A549 (cell line): ENCODE results near the gene PGBD5. TPM values are rescaled to one million over a fixed set of nuclear protein-coding genes. Genes with fewer than 3 reads are reported as not detected.

Experiments used
- ATAC-seq, 2 experiments: fragments of 200-7000 bp in 1 of 2; fragments of >200 bp in 1 of 2; cut with Nextera tagmentation in 1 of 2; cut with Tn5 transposase in 1 of 2; 3 replicates each; pipeline versions ENCODE4 v1.8.0 to v1.9.1; 2018 to 2020; ENCODE audit warnings: mild to moderate bottlenecking in 1 of 2, moderate library complexity in 1 of 2
- CTCF ChIA-PET: fragments of 300-600 bp; sonication (Branson Sonifier 250); formaldehyde crosslinking; extraction: SDS; loops from one replicate; lab custom pipeline; 2021; ENCODE audit warnings: antibody characterized with exemption, inconsistent platforms; lab: Yijun Ruan, JAX
- POLR2A ChIA-PET: fragments of 350-600 bp; formaldehyde crosslinking; extraction: SDS; loops from one replicate; lab custom pipeline; 2021; ENCODE audit warnings: antibody characterized with exemption, inconsistent platforms; lab: Yijun Ruan, JAX
- DNase-seq, 2 experiments: peaks; one replicate each; pipeline versions ENCODE4 v3.0.0 to v3.0.0-alpha.2; 2011 to 2016; ENCODE audit warnings: low read depth in 1 of 2, low spot score in 1 of 2
- FAIRE-seq: peaks from 2 replicates; lab custom pipeline; 2011; peaks lifted over from hg19 to GRCh38; lab: Jason Lieb, UNC
- H3K27ac ChIP-seq, 2 experiments: fragments of >200 bp; sonication (Bioruptor Twin); formaldehyde crosslinking; 3 replicates each; pipeline ENCODE4 v1.5.1; 2016 to 2017
- H3K4me1 ChIP-seq: fragments of >200 bp; sonication (Bioruptor Twin); formaldehyde crosslinking; 3 replicates; pipeline ENCODE4 v1.6.1; 2016
- H3K4me2 ChIP-seq: fragments of >200 bp; sonication (Bioruptor Twin); formaldehyde crosslinking; 3 replicates; pipeline ENCODE4 v1.6.1; 2016
- H3K4me3 ChIP-seq: fragments of >200 bp; sonication (Bioruptor Twin); formaldehyde crosslinking; 3 replicates; pipeline ENCODE4 v1.5.1; 2016
- H3K9me3 ChIP-seq: fragments of >200 bp; sonication (Bioruptor Twin); formaldehyde crosslinking; 3 replicates; pipeline ENCODE4 v1.6.1; 2016
- CBX2 ChIP-seq: fragments of 200-600 bp; sonication (generic); IDR thresholded peaks from 2 replicates; pipeline ENCODE4 v1.6.1; 2016; ENCODE audit warnings: low read depth, mild to moderate bottlenecking, borderline replicate concordance
- CBX8 ChIP-seq: fragments of 200-600 bp; sonication (generic); IDR thresholded peaks from 2 replicates; pipeline ENCODE4 v1.6.1; 2016
- E2F6 ChIP-seq: IDR thresholded peaks from 2 replicates; pipeline ENCODE4 v1.6.1; 2012; ENCODE audit warnings: low read depth, borderline replicate concordance
- ELK1 ChIP-seq: fragments of 150-350 bp; IDR thresholded peaks from 2 replicates; pipeline ENCODE4 v1.6.1; 2014; ENCODE audit warnings: low read depth, mild to moderate bottlenecking, low read length
- FOSL2 ChIP-seq, 2 experiments: fragments of 450-650 bp in 1 of 2; fragments of >200 bp in 1 of 2; sonication (Bioruptor Twin) in 1 of 2; formaldehyde crosslinking; IDR thresholded peaks; 2 replicates each; pipeline versions ENCODE4 v1.5.0 to v1.6.1; 2016 to 2020; ENCODE audit warnings: mild to moderate bottlenecking in 1 of 2, moderate library complexity in 1 of 2
- HDAC2 ChIP-seq: fragments of 200-600 bp; sonication (generic); IDR thresholded peaks from 2 replicates; pipeline ENCODE4 v1.6.1; 2016
- KDM1A ChIP-seq: fragments of 200-600 bp; sonication (generic); IDR thresholded peaks from 2 replicates; pipeline ENCODE4 v1.6.1; 2016; ENCODE audit warnings: low read depth, mild to moderate bottlenecking
- KDM5A ChIP-seq: fragments of 200-600 bp; sonication (generic); IDR thresholded peaks from 2 replicates; pipeline ENCODE4 v1.6.1; 2016; ENCODE audit warnings: antibody characterized with exemption, mild to moderate bottlenecking
- MAFK ChIP-seq: fragments of 450-650 bp; IDR thresholded peaks from 2 replicates; pipeline ENCODE4 v1.6.1; 2014; ENCODE audit not compliant: partially characterized antibody
- MYC ChIP-seq: IDR thresholded peaks from 2 replicates; pipeline ENCODE4 v1.6.1; 2012; ENCODE audit warnings: mild to moderate bottlenecking, inconsistent platforms, low read length, improper control_type of control experiment, borderline replicate concordance
- NFE2L2 ChIP-seq: fragments of 150-350 bp; conservative IDR thresholded peaks from 2 replicates; pipeline ENCODE4 v1.6.1; 2014; ENCODE audit warnings: low read length
- NR3C1 ChIP-seq: fragments of >200 bp; sonication (Bioruptor Twin); formaldehyde crosslinking; IDR thresholded peaks from 3 replicates; pipeline ENCODE4 v1.6.1; 2017
- RAD21 ChIP-seq, 2 experiments: fragments of >200 bp in 1 of 2; sonication (Bioruptor Twin) in 1 of 2; formaldehyde crosslinking in 1 of 2; IDR thresholded peaks in 1 of 2; conservative IDR thresholded peaks in 1 of 2; 2 replicates in 1 of 2; 3 replicates in 1 of 2; pipeline ENCODE4 v1.6.1; 2012 to 2018; ENCODE audit warnings: inconsistent platforms in 1 of 2
- RNF2 ChIP-seq: fragments of 200-600 bp; sonication (generic); IDR thresholded peaks from 2 replicates; pipeline ENCODE4 v1.6.1; 2016; ENCODE audit warnings: low read depth, mild to moderate bottlenecking, antibody characterized with exemption, moderate library complexity, borderline replicate concordance
- SMC3 ChIP-seq: fragments of >200 bp; sonication (Bioruptor Twin); formaldehyde crosslinking; IDR thresholded peaks from 3 replicates; pipeline ENCODE4 v1.6.1; 2018; ENCODE audit warnings: inconsistent platforms
- TP53 ChIP-seq: fragments of 250-450 bp; sonication (Bioruptor Pico); IDR thresholded peaks from 2 replicates; pipeline ENCODE4 v1.5.0; 2021; ENCODE audit warnings: mild to moderate bottlenecking, moderate library complexity
- ZFP36 ChIP-seq: fragments of 450-650 bp; IDR thresholded peaks from 2 replicates; pipeline ENCODE4 v1.6.1; 2014; ENCODE audit warnings: borderline replicate concordance; ENCODE audit not compliant: partially characterized antibody
- ZNF302 ChIP-seq: fragments of 250-450 bp; sonication (Bioruptor Pico); IDR thresholded peaks from 2 replicates; pipeline ENCODE4 v1.9.0; 2021; ENCODE audit warnings: inconsistent platforms, mild to moderate bottlenecking, moderate library complexity
- WGBS: methylation state at CpG from one replicate; pipeline ENCODE4 v1.1.6; 2017; ENCODE audit errors: missing lambda C conversion rate; 5-methylcytosine and 5-hydroxymethylcytosine counted together
- polyA plus RNA-seq, 4 experiments: library from polyadenylated mRNA; depleted of rRNA in 3 of 4; stranded (reverse); fragments of >200 nt; fragmentation: RNase III in 1 of 4; extraction: RNeasy Plus Mini Kit Qiagen cat#74134 plus additional on column Dnase treatment in 1 of 4; gene quantifications; 2 replicates in 3 of 4; 3 replicates in 1 of 4; pipeline ENCODE4 v1.2.3, GENCODE V29; 2011 to 2017
- TF ChIP-seq, protein P1 (sequence below): fragments of 200-600 bp; sonication (generic); IDR thresholded peaks from 2 replicates; pipeline ENCODE4 v1.6.1; 2016; ENCODE audit warnings: antibody characterized with exemption, mild to moderate bottlenecking, moderate library complexity
- TF ChIP-seq, protein P2 (sequence below): IDR thresholded peaks from 2 replicates; pipeline ENCODE4 v1.6.1; 2012
- TF ChIP-seq, protein P3 (sequence below): IDR thresholded peaks from 2 replicates; pipeline ENCODE4 v1.6.1; 2012
- TF ChIP-seq, protein P4 (sequence below): fragments of 450-650 bp; IDR thresholded peaks from 2 replicates; pipeline ENCODE4 v1.6.1; 2014; ENCODE audit warnings: antibody characterized with exemption
- TF ChIP-seq, protein P5 (sequence below): fragments of >200 bp; sonication (Bioruptor Twin); formaldehyde crosslinking; IDR thresholded peaks from 3 replicates; pipeline ENCODE4 v1.6.1; 2016

The PGBD5 gene
- polyA plus RNA-seq, 2 of the 4 experiments (the other 2 are of a cell fraction): 0.04 to 0.66 TPM

DNA sequence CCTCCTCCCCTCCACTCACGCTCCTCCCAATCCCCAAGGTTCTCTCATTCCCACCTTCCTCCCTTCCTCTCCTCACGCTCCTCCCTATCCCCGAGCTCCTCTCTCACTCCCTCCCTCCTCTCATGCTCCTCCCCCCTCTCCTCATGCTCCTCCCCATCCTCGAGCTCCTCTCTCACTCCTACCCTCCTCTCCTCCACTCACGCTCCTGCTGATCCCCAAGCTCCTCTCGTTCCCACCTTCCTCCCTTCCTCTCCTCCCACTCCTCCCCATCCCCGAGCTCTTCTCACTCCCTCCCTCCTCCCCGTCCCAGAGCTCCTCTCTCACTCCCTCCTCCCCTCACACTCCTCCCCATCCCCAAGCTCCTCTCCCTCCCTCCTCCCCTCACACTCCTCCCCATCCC is 31.4 kb downstream of the PGBD5 start:
- WGBS: 4% methylated on average over 4 of the region's 8 CpGs
- Histone ChIP-seq H3K27ac (no peak overlapping the region), H3K4me1 (no peaks in the 10 kb centered on the region), H3K9me3 (no peaks in the 10 kb centered on the region), H3K4me3 (no peak overlapping the region), H3K4me2 (no peak overlapping the region)
- CTCF ChIA-PET: interaction anchor here (0.9 to 1.1 kb wide), 2 partner anchors 59 to 1362 kb away, joined by 3 to 4 read pairs; no protein-coding TSS in a partner anchor
- DNase-seq (no peak), FAIRE-seq (no peak), ATAC-seq (no peak)
- TF ChIP-seq SMC3: no peak
- POLR2A ChIA-PET: no interaction called here

GRCh38 chr1:230394134-230394533 is 32.0 kb downstream of the PGBD5 start:
- no peak for FAIRE-seq

DNA sequence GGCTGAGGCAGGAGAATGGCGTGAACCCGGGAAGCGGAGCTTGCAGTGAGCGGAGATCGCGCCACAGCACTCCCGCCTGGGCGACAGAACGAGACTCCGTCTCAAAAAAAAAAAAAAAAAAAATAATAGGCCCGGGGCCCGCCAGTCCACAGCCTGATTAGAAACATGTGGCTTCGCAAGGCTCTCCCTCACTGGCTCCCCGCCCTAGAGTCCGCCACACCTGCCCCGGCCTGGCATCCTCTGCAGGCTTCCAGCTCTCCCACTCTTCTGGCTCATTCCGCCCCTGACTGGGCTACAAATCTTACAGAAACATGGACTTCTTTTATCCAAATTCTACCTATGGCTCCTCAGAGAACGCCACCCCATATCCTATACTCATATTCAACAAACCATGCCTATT is 32.4 kb downstream of the PGBD5 start:
- peak in 1 of 2 experiments; percentile 38; a peak in 3 of 6 replicates for ATAC-seq
- ChIA-PET CTCF (no interaction called here), POLR2A (no interaction called here)
- no peak for FAIRE-seq
- Histone ChIP-seq H3K4me2 (no peak overlapping the region), H3K9me3 (no peaks in the 10 kb centered on the region), H3K27ac (no peak overlapping the region), H3K4me1 (no peaks in the 10 kb centered on the region), H3K4me3 (no peak overlapping the region)
- no peak for DNase-seq
- 71% methylated on average over 18 of the region's 18 CpGs for WGBS
- TF ChIP-seq KDM1A: no peak
- TF ChIP-seq, protein P1, sequence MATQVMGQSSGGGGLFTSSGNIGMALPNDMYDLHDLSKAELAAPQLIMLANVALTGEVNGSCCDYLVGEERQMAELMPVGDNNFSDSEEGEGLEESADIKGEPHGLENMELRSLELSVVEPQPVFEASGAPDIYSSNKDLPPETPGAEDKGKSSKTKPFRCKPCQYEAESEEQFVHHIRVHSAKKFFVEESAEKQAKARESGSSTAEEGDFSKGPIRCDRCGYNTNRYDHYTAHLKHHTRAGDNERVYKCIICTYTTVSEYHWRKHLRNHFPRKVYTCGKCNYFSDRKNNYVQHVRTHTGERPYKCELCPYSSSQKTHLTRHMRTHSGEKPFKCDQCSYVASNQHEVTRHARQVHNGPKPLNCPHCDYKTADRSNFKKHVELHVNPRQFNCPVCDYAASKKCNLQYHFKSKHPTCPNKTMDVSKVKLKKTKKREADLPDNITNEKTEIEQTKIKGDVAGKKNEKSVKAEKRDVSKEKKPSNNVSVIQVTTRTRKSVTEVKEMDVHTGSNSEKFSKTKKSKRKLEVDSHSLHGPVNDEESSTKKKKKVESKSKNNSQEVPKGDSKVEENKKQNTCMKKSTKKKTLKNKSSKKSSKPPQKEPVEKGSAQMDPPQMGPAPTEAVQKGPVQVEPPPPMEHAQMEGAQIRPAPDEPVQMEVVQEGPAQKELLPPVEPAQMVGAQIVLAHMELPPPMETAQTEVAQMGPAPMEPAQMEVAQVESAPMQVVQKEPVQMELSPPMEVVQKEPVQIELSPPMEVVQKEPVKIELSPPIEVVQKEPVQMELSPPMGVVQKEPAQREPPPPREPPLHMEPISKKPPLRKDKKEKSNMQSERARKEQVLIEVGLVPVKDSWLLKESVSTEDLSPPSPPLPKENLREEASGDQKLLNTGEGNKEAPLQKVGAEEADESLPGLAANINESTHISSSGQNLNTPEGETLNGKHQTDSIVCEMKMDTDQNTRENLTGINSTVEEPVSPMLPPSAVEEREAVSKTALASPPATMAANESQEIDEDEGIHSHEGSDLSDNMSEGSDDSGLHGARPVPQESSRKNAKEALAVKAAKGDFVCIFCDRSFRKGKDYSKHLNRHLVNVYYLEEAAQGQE: no peak
- TF ChIP-seq E2F6: no peak
- TF ChIP-seq ZNF302 (CRISPR knock-in tag): no peak
- TF ChIP-seq KDM5A: no peak
- TF ChIP-seq FOSL2 (IDR thresholded peaks at IDR 0.05): no peak
- TF ChIP-seq FOSL2 (CRISPR knock-in tag; IDR thresholded peaks at IDR 0.05): no peak
- no peak for TF ChIP-seq RAD21 (conservative IDR thresholded peaks at IDR 0.05 in 1 of 2, IDR thresholded peaks at IDR 0.05 in 1 of 2)
- TF ChIP-seq ELK1: no peak
- TF ChIP-seq HDAC2: no peak
- TF ChIP-seq, protein P2, sequence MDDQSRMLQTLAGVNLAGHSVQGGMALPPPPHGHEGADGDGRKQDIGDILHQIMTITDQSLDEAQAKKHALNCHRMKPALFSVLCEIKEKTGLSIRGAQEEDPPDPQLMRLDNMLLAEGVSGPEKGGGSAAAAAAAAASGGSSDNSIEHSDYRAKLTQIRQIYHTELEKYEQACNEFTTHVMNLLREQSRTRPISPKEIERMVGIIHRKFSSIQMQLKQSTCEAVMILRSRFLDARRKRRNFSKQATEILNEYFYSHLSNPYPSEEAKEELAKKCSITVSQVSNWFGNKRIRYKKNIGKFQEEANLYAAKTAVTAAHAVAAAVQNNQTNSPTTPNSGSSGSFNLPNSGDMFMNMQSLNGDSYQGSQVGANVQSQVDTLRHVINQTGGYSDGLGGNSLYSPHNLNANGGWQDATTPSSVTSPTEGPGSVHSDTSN: no peak
- TF ChIP-seq RNF2: no peak
- no peak for TF ChIP-seq MYC
- no peak for TF ChIP-seq NFE2L2
- TF ChIP-seq, protein P3, sequence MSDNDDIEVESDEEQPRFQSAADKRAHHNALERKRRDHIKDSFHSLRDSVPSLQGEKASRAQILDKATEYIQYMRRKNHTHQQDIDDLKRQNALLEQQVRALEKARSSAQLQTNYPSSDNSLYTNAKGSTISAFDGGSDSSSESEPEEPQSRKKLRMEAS: no peak
- TF ChIP-seq NR3C1: no peak
- TF ChIP-seq, protein P4, sequence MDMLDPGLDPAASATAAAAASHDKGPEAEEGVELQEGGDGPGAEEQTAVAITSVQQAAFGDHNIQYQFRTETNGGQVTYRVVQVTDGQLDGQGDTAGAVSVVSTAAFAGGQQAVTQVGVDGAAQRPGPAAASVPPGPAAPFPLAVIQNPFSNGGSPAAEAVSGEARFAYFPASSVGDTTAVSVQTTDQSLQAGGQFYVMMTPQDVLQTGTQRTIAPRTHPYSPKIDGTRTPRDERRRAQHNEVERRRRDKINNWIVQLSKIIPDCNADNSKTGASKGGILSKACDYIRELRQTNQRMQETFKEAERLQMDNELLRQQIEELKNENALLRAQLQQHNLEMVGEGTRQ: no peak
- no peak for TF ChIP-seq CBX2
- no peak for TF ChIP-seq ZFP36
- TF ChIP-seq CBX8: no peak

More at GRCh38 chr1:230394134-230394533, 32.0 kb downstream of the PGBD5 start:
- WGBS: 38% methylated on average over 6 of the region's 7 CpGs
- ChIA-PET POLR2A (no interaction called here), CTCF (interaction anchor here (1.1 kb wide), 1 partner anchor 1362 kb away, joined by 4 read pairs; no protein-coding TSS in a partner anchor)
- no peaks in the 10 kb centered on the region for H3K9me3 ChIP-seq
- no peak overlapping the region for H3K4me2 ChIP-seq
- H3K4me1 ChIP-seq: no peaks in the 10 kb centered on the region
- ATAC-seq (peak in 1 of 2 experiments; percentile 38; a peak in 3 of 6 replicates), DNase-seq (no peak)
- no peak for TF ChIP-seq RAD21 (conservative IDR thresholded peaks at IDR 0.05 in 1 of 2, IDR thresholded peaks at IDR 0.05 in 1 of 2)
- no peak for TF ChIP-seq MAFK
- TF ChIP-seq, protein P5, sequence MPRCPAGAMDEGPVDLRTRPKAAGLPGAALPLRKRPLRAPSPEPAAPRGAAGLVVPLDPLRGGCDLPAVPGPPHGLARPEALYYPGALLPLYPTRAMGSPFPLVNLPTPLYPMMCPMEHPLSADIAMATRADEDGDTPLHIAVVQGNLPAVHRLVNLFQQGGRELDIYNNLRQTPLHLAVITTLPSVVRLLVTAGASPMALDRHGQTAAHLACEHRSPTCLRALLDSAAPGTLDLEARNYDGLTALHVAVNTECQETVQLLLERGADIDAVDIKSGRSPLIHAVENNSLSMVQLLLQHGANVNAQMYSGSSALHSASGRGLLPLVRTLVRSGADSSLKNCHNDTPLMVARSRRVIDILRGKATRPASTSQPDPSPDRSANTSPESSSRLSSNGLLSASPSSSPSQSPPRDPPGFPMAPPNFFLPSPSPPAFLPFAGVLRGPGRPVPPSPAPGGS: no peak
- TF ChIP-seq TP53 (CRISPR knock-in tag): no peak
- H3K4me3 ChIP-seq: no peak overlapping the region
- H3K27ac ChIP-seq: no peak overlapping the region
